CD14-positive monocyte (primary cell): ENCODE data around the gene FOXL2. TPM values are rescaled to one million over a fixed set of nuclear protein-coding genes. Genes with fewer than 3 reads are reported as not detected.
A peak's percentile ranks its signal among the peaks of the same experiment; 100 is the strongest.

ENCODE experiments used
- DNase-seq, 3 donors: peaks; one replicate each; pipeline ENCODE4 v3.0.0-alpha.2; 2011 to 2022
- H2AFZ ChIP-seq: 2 replicates; pipeline ENCODE4 v1.6.0; 2012; ENCODE audit warnings: mild to moderate bottlenecking, low read depth, low read length, inconsistent platforms; ENCODE audit not compliant: insufficient read depth, poor library complexity, severe bottlenecking
- H3K27ac ChIP-seq, 2 donors: 1 replicate in 1 of 2; 2 replicates in 1 of 2; pipeline ENCODE4 v1.5.1; 2012 to 2013; ENCODE audit warnings: low read length in 2 of 2, control low read depth in 1 of 2, inconsistent platforms in 1 of 2, low read depth in 1 of 2, mild to moderate bottlenecking in 1 of 2
- H3K27me3 ChIP-seq, 2 donors: one replicate each; pipeline versions ENCODE4 v1.6.0 to v1.6.1; 2011 to 2013; ENCODE audit warnings: low read length in 2 of 2; ENCODE audit not compliant: control insufficient read depth in 2 of 2, insufficient read depth in 2 of 2
- H3K36me3 ChIP-seq, 2 donors: replicated peaks in 1 of 2; 1 replicate in 1 of 2; 2 replicates in 1 of 2; pipeline versions ENCODE4 v1.5.1 to v1.6.1; 2012 to 2013; ENCODE audit warnings: low read length in 2 of 2, control low read depth in 1 of 2, inconsistent platforms in 1 of 2, mild to moderate bottlenecking in 1 of 2; ENCODE audit not compliant: insufficient read depth in 2 of 2, control insufficient read depth in 1 of 2
- H3K4me1 ChIP-seq, 2 donors: 1 replicate in 1 of 2; 2 replicates in 1 of 2; pipeline versions ENCODE4 v1.5.1 to v1.6.1; 2012 to 2013; ENCODE audit warnings: low read length in 2 of 2, control low read depth in 1 of 2, inconsistent platforms in 1 of 2, mild to moderate bottlenecking in 1 of 2, moderate library complexity in 1 of 2; ENCODE audit not compliant: insufficient read depth in 2 of 2, control insufficient read depth in 1 of 2
- H3K4me2 ChIP-seq: replicated peaks from 2 replicates; pipeline ENCODE3; 2012; ENCODE audit warnings: low read length, moderate library complexity, mild to moderate bottlenecking; ENCODE audit not compliant: poor library complexity, severe bottlenecking; ENCODE audit errors: extremely low read depth
- H3K4me3 ChIP-seq, 3 experiments: fragments of 200-600 bp in 1 of 3; sonication (generic) in 1 of 3; replicated peaks in 1 of 3; 1 replicate in 2 of 3; 2 replicates in 1 of 3; pipeline ENCODE4 v1.5.1; 2011 to 2013; ENCODE audit warnings: low read length in 3 of 3, mild to moderate bottlenecking in 3 of 3, control low read depth in 2 of 3, low read depth in 2 of 3, inconsistent platforms in 1 of 3, moderate library complexity in 1 of 3
- H3K79me2 ChIP-seq: 2 replicates; pipeline ENCODE4 v1.6.0; 2012; ENCODE audit warnings: mild to moderate bottlenecking, control low read depth, inconsistent platforms, low read length, moderate library complexity; ENCODE audit not compliant: insufficient read depth
- H3K9ac ChIP-seq: 2 replicates; pipeline ENCODE4 v1.6.0; 2017; ENCODE audit warnings: low read length, mild to moderate bottlenecking; ENCODE audit not compliant: insufficient read depth, poor library complexity, severe bottlenecking
- H3K9me3 ChIP-seq, 2 donors: replicated peaks in 1 of 2; 1 replicate in 1 of 2; 2 replicates in 1 of 2; pipeline versions ENCODE4 v1.5.1 to v1.6.1; 2012 to 2013; ENCODE audit warnings: low read length in 2 of 2, control low read depth in 1 of 2; ENCODE audit not compliant: control insufficient read depth in 1 of 2, insufficient read depth in 1 of 2
- H4K20me1 ChIP-seq: 2 replicates; pipeline ENCODE4 v1.6.0; 2012; ENCODE audit warnings: mild to moderate bottlenecking, low read length, control low read depth, moderate library complexity; ENCODE audit not compliant: insufficient read depth
- H3K27ac Mint-ChIP-seq, 7 donors: one replicate each; pipeline ENCODE4 v1.8.0; 2020; ENCODE audit warnings: mild to moderate bottlenecking in 7 of 7, mixed read lengths in 7 of 7, moderate library complexity in 6 of 7, inconsistent platforms in 2 of 7
- H3K27me3 Mint-ChIP-seq, 3 donors: one replicate each; pipeline ENCODE4 v1.8.0; 2021 to 2022; ENCODE audit warnings: low read depth in 3 of 3, mild to moderate bottlenecking in 3 of 3, mixed read lengths in 3 of 3, moderate library complexity in 3 of 3, inconsistent platforms in 1 of 3
- H3K36me3 Mint-ChIP-seq, 2 donors: one replicate each; pipeline ENCODE4 v1.8.0; 2020; ENCODE audit warnings: mixed read lengths in 2 of 2, inconsistent platforms in 1 of 2, mild to moderate bottlenecking in 1 of 2
- H3K4me1 Mint-ChIP-seq: one replicate; pipeline ENCODE4 v1.8.0; 2020; ENCODE audit warnings: mild to moderate bottlenecking, mixed read lengths
- H3K4me3 Mint-ChIP-seq, 2 donors: one replicate each; pipeline ENCODE4 v1.8.0; 2020; ENCODE audit warnings: mild to moderate bottlenecking in 2 of 2, mixed read lengths in 2 of 2, moderate library complexity in 1 of 2
- H3K9me3 Mint-ChIP-seq, 7 donors: one replicate each; pipeline ENCODE4 v1.8.0; 2020 to 2022; ENCODE audit warnings: mixed read lengths in 7 of 7, mild to moderate bottlenecking in 6 of 7, moderate library complexity in 6 of 7, inconsistent platforms in 2 of 7
- WGBS: methylation state at CpG from one replicate; pipeline ENCODE4 v1.1.5; 2013; ENCODE audit warnings: missing lambda C conversion rate; ENCODE audit not compliant: insufficient coverage; 5-methylcytosine and 5-hydroxymethylcytosine counted together
- intact Hi-C, 2 donors: fragments of 100-400 bp; cut with micrococcal nuclease; formaldehyde crosslinking; loops; one replicate each; pipeline versions ENCODE4 v1.15.0 to v1.15.1; 2023
- polyA plus RNA-seq, 3 donors: library from polyadenylated mRNA; depleted of rRNA in 1 of 3; unstranded in 2 of 3; stranded (reverse) in 1 of 3; fragments of 300-500 nt in 2 of 3; fragments of >200 nt in 1 of 3; fragmentation: Illumina TruSeq in 2 of 3; gene quantifications; 1 replicate in 2 of 3; 2 replicates in 1 of 3; pipeline ENCODE4 v1.2.3, GENCODE V29; 2012 to 2021
- TF ChIP-seq, protein P1 (sequence below): fragments of 200-600 bp; IDR thresholded peaks from one replicate; pipeline ENCODE4 v1.8.0; 2022; ENCODE audit warnings: antibody characterized with exemption, mild to moderate bottlenecking

Gene FOXL2
- polyA plus RNA-seq, 3 donors = not detected

DNA sequence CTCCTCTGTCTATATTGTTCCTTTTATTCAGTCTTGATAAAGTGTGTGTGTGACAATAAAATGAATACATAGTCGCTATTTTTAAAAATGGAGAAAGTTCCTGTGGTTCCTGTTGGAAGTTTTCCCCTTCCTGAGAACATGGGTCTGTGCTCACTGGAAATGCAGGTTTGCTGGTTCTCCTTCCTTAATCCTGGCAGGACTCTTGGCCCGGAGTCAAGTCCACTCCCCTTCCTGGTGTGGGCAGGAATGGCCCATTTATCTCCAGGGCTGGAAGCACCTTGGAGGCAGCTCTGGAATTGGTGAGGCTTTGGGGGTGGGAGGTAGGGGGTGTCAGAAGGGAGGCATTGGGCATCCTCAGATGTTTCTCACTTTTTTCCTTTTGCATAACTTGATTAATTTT is 30.1 kb downstream of the FOXL2 start:
- Histone ChIP-seq H3K27ac (no peak overlapping the region), H3K9ac (no peak overlapping the region), H3K4me1 (peaks cover 13 to 17% of the 10 kb centered on the region in 2 donors), H3K9me3 (no peaks in the 10 kb centered on the region), H2AFZ (peak overlapping the region; percentile 97), H3K79me2 (no peaks in the 10 kb centered on the region), H3K36me3 (no peaks in the 10 kb centered on the region), H4K20me1 (no peaks in the 10 kb centered on the region), H3K27me3 (no peaks in the 10 kb centered on the region), H3K4me2 (no peak overlapping the region), H3K4me3 (no peak overlapping the region)
- Mint-ChIP-seq H3K27me3 (peaks cover 3 to 5% (median 3%) of the 10 kb centered on the region in 3 donors), H3K9me3 (no peaks in the 10 kb centered on the region), H3K4me3 (peak overlapping the region in 1 of 2 donors; percentile 33), H3K4me1 (peaks cover 9% of the 10 kb centered on the region), H3K27ac (peak overlapping the region in 1 of 7 donors; percentile 50), H3K36me3 (no peaks in the 10 kb centered on the region)
- TF ChIP-seq, protein P1, sequence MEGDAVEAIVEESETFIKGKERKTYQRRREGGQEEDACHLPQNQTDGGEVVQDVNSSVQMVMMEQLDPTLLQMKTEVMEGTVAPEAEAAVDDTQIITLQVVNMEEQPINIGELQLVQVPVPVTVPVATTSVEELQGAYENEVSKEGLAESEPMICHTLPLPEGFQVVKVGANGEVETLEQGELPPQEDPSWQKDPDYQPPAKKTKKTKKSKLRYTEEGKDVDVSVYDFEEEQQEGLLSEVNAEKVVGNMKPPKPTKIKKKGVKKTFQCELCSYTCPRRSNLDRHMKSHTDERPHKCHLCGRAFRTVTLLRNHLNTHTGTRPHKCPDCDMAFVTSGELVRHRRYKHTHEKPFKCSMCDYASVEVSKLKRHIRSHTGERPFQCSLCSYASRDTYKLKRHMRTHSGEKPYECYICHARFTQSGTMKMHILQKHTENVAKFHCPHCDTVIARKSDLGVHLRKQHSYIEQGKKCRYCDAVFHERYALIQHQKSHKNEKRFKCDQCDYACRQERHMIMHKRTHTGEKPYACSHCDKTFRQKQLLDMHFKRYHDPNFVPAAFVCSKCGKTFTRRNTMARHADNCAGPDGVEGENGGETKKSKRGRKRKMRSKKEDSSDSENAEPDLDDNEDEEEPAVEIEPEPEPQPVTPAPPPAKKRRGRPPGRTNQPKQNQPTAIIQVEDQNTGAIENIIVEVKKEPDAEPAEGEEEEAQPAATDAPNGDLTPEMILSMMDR = no peak
- DNase-seq = no peak
- intact Hi-C loops = loop anchor here (2.0 to 5.0 kb wide), 5 partner anchors 55 to 325 kb away; partner anchors contain the start of genes CEP70 (in 1 of the 2) and PIK3CB (in 1 of the 2)
- no CpG with 5 or more reads among the region's 2 CpGs for WGBS

DNA sequence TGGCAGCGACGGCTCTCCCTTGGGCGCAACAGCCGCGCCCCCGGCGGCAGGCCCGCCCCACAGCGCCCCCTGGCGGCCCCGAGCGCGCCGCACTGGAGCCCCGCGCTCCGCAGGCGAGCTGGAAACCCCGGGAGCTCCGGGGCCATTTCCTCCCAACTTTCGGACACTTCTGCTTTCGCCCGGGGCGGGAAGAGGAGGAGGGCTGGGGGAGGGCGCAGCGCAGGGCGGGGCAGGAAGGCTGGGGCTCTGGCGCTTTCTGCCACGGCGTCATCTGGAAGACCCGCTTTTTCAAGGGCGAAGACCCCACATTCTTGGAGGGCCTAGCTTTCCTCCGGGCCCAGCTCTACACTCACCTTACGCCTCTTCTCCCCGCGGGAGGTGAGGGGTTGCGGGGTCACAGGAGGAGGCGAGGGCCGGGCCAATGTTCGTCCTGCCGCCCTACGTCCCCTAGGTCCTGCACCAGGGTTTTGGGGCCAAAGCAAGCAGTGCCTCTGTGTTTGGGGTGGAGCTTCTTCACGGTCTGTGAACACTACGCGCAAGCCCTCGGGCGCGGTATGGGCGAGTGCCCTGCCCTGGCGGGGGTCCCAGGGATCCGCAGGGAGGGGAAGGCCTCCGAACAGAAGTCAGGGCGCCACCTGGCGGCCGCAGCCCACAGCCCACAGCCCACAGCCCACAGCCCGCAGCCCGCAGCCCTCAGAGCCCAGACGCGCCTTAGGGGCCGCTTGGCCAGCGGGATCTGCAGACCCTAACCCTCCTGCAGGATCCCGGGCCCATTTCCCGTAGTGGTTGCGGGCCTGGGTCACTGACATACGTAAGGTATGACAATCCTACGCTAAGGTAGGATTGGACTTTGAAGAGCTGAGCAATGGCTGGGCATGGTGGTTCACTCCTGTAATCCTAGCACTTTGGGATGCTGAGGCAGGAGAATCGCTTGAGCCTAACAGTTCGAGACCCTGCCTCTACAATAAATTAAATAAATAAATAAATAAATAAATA is 31.1 kb downstream of the FOXL2 start:
- H3K27me3 Mint-ChIP-seq = peaks cover 3 to 6% (median 5%) of the 10 kb centered on the region in 3 donors
- Histone ChIP-seq H2AFZ (peak overlapping the region; percentile 97), H3K9ac (peak overlapping the region; percentile 91), H4K20me1 (no peaks in the 10 kb centered on the region), H3K36me3 (no peaks in the 10 kb centered on the region), H3K4me3 (peak overlapping the region; percentile 62 to 100 (median 79)), H3K27me3 (no peaks in the 10 kb centered on the region), H3K4me2 (peak overlapping the region; percentile 88), H3K4me1 (peaks cover 13 to 17% of the 10 kb centered on the region in 2 donors), H3K79me2 (no peaks in the 10 kb centered on the region), H3K27ac (peak overlapping the region; percentile 76 to 92), H3K9me3 (no peaks in the 10 kb centered on the region)
- peak overlapping the region; percentile 87 to 97 (median 94) for H3K27ac Mint-ChIP-seq
- H3K9me3 Mint-ChIP-seq = no peaks in the 10 kb centered on the region
- TF ChIP-seq, protein P1 = peak; percentile 89
- under 1% methylated on average over 40 of the region's 68 CpGs for WGBS
- peak; percentile 87 to 93 (median 89) for DNase-seq
- peak overlapping the region; percentile 85 to 94 for H3K4me3 Mint-ChIP-seq
- intact Hi-C loops = loop anchor here (2.0 to 5.0 kb wide), 7 partner anchors 27 to 324 kb away; partner anchors contain the start of genes PIK3CB (in 2 of the 2) and CEP70 (in 1 of the 2)
- H3K4me1 Mint-ChIP-seq = peaks cover 9% of the 10 kb centered on the region
- H3K36me3 Mint-ChIP-seq = no peaks in the 10 kb centered on the region
